ES-I3 (cell line): ENCODE data around the gene BMP4.
"Not testable (repeated sequence)": the region's sequence is repeated elsewhere in the genome, so short reads cannot be mapped to it uniquely, and the experiment has no call there.

Experiments used
- H3K36me3 ChIP-seq: 2 replicates; pipeline ENCODE4 v1.6.1; 2013; ENCODE audit warnings: mild to moderate bottlenecking, low read length, control low read depth, moderate library complexity; ENCODE audit not compliant: insufficient read depth
- H3K4me1 ChIP-seq: 2 replicates; pipeline ENCODE4 v1.6.1; 2013; ENCODE audit warnings: mild to moderate bottlenecking, control low read depth, low read length; ENCODE audit not compliant: insufficient read depth
- H3K9ac ChIP-seq: 2 replicates; pipeline ENCODE4 v1.6.1; 2013; ENCODE audit warnings: low read depth, mild to moderate bottlenecking, low read length, moderate library complexity
- H3K9me3 ChIP-seq: 2 replicates; pipeline ENCODE4 v1.6.1; 2013; ENCODE audit warnings: mild to moderate bottlenecking, low read length, moderate library complexity; ENCODE audit not compliant: control insufficient read depth, insufficient read depth

Gene BMP4

DNA sequence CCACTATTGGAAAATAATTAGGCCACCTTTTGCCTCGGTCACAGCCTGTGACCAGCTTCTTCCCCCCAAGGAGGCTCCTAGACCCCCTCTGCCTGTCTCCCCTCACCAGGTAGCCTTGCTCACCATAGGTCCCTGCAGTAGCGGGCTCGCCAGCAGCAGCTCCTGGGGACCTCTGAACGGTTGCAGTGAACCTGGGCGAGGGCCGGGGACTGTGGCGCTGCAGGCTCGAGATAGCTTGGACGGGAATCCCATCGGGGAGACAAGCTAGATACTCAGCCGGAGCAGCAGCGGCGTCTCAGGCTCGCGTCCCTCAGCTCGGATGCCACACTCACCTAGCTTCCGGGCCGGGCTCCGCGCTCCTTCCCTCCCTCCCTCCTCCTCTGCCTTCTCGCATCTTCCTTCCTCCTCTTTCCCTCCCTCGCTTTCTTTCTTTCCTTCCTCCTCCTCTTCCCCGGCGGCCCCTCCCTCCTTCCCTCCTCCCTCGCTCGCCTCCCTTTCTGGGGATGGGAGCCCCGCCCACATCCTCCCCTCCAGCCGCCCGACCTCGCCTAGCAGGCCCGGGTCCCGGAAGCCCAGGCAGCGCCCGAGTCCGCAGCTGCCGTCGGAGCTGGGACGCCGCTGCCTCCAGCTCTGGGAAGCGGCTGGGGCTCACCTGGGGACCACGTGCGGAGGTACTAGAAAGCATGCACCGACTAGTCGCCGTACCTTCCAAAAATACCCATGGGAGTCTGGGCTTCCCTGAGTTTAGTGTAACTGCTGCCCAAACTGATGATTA is at the start of gene BMP4:
BMP4 (minus strand) TSS at position 399 of the 775 bp plus-strand sequence. CDS start 4,603 bp downstream, outside the sequence.
- no peaks in the 10 kb centered on the region for H3K9me3 ChIP-seq
- H3K4me1 ChIP-seq = 0 out of 2 replicates have a peak, but pooled peaks cover 4% of the 10 kb centered on the region
- no peaks in the 10 kb centered on the region for H3K36me3 ChIP-seq
- peak within 1 kb of the TSS; percentile 58 for H3K9ac ChIP-seq

DNA sequence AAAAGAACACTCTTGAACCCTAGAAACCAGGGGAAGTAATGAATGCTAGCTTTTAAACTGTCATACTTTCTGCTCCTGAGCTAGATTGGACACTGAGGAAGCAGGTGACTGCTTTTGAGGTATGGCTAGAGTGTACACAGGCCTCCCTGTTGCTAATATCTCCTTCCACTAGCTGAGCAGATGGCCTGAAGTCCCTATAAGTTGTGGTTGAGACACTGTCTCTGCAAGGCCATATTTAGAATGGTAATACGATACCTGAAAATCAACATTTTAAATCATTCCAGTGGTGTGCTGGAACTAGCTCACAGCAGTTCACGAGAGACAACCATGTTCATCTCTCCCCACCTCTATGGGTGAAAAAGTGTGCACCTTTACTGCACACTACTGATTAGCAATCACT is 46.4 kb upstream of the BMP4 start:
- Histone ChIP-seq H3K9me3 (no peaks in the 10 kb centered on the region), H3K4me1 (0 out of 2 replicates have a peak, but pooled peaks cover 5% of the 10 kb centered on the region), H3K9ac (no peak overlapping the region), H3K36me3 (no peaks in the 10 kb centered on the region)

DNA sequence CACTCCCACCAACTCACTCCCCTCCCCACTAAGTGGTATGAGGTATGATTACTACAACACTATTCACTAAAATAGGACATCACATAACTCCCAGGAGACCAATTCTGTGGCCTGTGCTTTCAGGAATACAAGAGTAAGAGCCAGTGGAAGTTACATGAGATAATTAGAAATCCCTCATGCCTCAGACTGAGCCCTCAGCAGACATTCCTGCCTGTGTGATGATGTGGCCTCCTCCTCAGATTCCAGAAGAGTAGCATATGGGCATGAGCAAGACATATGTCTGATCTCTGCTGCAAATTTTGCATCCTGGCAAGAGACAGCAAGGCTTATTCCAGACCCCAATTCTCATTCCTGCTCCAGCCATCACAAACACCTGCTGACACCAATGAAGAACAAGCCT is 46.0 kb upstream of the BMP4 start:
- 0 out of 2 replicates have a peak, but pooled peaks cover under 1% of the 10 kb centered on the region for H3K4me1 ChIP-seq
- no peak overlapping the region for H3K9ac ChIP-seq
- no peaks in the 10 kb centered on the region for H3K36me3 ChIP-seq
- no peaks in the 10 kb centered on the region for H3K9me3 ChIP-seq

DNA sequence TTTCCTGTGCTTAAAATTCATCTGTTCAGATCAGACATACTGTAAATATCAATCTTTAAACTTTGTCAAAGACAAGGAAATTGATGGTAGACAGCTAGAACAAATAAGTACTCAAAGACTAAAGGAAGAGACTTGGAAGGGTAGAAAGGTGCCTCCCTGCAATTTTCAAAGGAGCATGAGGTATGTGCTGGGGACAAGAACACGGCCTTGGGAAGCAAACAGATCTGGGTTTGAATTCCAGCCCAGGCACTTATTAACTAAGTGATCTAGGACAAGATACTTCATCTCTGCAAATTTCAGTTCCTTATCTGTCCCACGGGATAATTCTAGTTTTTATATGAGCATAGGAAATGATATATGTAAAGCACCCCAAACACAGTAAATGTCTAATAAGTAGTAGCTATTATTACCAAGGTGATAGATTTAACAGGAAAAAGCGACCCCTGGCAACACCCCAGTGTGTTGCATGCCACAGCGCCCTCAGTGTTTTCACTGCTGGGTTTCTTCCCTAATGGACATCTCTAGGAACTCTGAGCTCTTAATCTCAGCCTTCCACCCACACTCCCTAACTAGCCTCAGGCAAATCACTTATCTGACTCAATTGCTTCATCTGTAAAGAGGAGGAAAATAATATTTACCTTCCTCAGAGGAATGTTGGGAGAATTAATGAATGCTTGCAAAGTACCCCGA is 44.7 kb upstream of the BMP4 start:
- Histone ChIP-seq H3K4me1 (no peaks in the 10 kb centered on the region), H3K9ac (no peak overlapping the region), H3K9me3 (no peaks in the 10 kb centered on the region), H3K36me3 (no peaks in the 10 kb centered on the region)

DNA sequence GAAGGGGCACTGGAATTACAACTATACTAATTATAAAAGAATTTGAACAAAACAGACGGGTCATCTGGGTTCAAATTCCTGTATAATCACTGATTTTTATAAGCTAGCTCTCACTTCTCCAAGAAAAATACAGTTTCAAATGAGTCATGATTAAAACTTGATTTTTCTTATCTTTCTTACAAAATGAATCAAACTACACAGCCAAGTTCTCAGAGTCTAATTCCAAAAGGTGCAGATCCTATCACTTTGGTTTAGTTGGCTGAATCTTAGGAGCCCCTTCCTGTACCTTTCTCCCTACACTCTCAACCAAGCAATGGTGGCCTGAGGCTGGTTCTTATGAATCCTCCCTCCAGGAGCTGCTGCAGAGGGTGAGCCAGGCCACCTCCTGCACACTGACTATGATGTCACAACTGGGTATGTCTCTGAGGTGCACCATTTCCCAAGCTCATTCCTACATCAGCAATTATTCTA is 43.8 kb upstream of the BMP4 start:
- H3K36me3 ChIP-seq = no peaks in the 10 kb centered on the region
- no peaks in the 10 kb centered on the region for H3K4me1 ChIP-seq
- no peaks in the 10 kb centered on the region for H3K9me3 ChIP-seq

DNA sequence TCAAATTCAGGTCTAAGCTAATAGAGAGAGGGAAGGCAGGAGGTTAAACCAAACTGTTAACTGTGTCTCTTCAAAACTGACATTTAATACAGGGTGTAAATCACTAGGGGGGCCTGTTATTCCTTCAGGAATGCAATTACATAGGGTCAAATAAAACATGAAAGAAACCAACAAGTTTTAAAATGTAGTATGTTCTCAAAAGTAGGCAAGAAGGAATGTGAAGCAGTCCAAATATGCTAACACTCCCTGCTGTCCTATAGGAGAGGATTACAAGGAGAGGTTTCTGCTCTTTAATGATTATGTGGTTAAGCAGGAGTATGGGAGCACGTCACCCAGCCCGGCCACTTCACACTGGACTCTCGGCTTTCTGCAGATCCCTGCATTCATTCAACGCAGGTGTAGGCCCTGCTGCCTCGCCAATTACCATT is 42.5 kb upstream of the BMP4 start:
- Histone ChIP-seq H3K9me3 (no peaks in the 10 kb centered on the region), H3K4me1 (0 out of 2 replicates have a peak, but pooled peaks cover 3% of the 10 kb centered on the region), H3K36me3 (no peaks in the 10 kb centered on the region), H3K9ac (no peak overlapping the region)

More for the DNA sequence above, 43.8 kb upstream of the BMP4 start:
- H3K9ac ChIP-seq = no peak overlapping the region

DNA sequence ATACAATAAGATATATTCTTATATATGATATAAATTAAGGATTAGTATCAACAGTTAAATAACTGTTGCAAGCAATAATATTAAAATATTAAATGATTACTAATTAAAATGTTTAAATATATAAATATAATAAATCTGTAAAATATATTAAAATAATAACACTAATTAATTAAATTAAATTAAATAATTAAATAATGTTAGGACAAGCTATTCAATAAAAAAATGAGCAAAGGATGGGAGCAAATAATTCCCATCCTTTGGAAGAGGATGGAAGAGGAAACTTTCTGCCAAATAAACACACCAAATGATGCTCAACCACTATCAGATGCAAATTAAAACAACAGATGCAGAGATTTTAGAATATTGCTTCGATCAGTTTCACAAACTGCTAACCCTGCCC is 39.4 kb upstream of the BMP4 start:
- 0 out of 2 replicates have a peak, but pooled peaks cover 6% of the 10 kb centered on the region for H3K4me1 ChIP-seq
- no peak overlapping the region for H3K9ac ChIP-seq
- H3K9me3 ChIP-seq = no peaks in the 10 kb centered on the region
- no peaks in the 10 kb centered on the region for H3K36me3 ChIP-seq

DNA sequence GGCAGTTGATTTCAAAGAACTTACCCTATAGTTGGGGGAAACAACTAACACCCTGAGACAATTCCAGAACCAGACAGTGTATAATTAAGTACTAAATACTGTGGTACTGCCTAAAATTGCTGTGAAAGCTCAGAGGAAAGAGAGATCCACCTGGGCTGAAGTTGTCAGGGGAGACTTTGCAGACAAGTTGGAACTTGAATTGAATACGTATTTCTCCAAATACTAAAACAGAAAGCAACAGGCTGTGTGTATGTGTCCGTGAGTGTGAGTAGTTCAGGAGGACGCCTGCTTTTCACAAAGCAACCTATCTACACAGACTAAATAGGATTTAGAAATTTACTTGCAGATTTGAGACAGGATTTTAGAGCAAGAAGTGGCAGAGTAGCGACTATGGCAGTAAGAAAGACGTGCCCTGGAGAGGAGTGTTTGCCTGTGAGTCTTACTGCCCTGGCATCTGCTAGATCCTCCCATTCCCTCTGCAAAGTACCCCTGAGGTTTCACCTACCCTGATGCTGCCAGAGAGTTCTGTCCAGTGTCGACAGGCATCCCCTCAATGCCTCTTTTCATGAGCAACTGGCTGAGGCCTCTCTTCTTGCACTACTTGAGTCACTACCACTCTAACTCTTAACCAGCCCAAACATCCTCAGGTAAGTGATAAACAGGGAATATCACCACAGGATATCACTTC is 37.4 kb upstream of the BMP4 start:
- Histone ChIP-seq H3K9me3 (no peaks in the 10 kb centered on the region), H3K36me3 (no peaks in the 10 kb centered on the region), H3K9ac (no peak overlapping the region), H3K4me1 (0 out of 2 replicates have a peak, but pooled peaks cover 6% of the 10 kb centered on the region)

DNA sequence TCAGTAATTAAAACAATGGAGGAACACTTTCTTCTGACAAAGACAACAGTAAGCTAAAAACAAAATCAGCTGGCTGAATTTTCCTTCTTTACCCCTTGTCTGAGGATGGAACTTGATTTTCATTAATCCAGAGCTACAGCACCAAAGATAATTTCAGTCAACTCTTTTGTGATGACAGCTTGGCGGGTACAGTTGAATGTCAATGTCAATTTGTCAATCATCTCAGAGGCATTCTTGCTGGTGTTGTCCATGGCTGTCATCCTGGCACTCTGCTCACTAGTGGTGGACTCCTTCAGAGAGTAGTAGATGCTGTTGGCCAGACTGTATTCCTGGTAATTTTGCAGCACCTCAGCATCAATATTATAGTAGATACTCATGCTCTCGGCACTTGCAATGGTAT is 34.4 kb upstream of the BMP4 start:
- no peak overlapping the region for H3K9ac ChIP-seq
- H3K4me1 ChIP-seq = 0 out of 2 replicates have a peak, but pooled peaks cover 6% of the 10 kb centered on the region
- H3K36me3 ChIP-seq = no peaks in the 10 kb centered on the region
- H3K9me3 ChIP-seq = 0 out of 2 replicates have a peak, but pooled peaks cover 2% of the 10 kb centered on the region

DNA sequence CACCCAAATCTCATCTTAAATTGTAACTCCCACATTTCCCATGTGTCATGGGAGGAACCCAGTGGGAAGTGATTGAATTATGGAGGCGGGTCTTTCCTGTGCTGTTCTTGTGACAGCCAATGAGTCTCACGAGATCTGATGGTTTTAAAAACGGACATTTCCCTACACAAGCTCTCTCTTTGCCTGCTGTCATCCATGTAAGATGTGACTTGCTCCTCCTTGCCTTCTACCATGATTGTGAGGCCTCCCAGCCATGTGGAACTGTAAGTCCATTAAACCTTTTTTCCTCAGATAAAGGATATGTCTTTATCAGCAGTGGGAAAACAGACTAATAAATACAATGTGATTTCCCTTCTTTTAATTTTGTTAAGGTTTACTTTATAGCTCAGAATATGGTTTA is 30.1 kb upstream of the BMP4 start:
- not testable (repeated sequence) for H3K9ac ChIP-seq, H3K4me1 ChIP-seq, H3K36me3 ChIP-seq
- peaks cover 17% of the 10 kb centered on the region for H3K9me3 ChIP-seq

DNA sequence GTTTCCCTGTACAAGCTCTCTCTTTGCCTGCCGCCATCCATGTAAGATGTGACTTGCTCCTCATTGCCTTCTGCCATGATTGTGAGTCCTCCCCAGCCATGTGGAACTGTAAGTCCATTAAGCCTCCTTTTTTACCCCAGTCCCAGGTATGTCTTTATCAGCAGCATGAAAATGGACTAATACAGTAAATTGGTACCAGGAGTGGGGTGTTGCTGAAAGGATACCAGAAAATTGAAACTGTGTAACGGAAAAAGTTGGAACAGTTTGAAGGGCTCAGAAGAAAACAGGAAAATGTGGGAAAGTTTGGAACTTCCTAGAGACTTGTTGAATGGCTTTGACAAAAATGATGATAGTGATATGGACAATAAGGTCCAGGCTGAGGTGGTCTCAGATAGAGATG is 28.3 kb upstream of the BMP4 start:
- Histone ChIP-seq H3K9me3 (peaks cover 17% of the 10 kb centered on the region), H3K4me1 (peaks cover 18% of the 10 kb centered on the region)

DNA sequence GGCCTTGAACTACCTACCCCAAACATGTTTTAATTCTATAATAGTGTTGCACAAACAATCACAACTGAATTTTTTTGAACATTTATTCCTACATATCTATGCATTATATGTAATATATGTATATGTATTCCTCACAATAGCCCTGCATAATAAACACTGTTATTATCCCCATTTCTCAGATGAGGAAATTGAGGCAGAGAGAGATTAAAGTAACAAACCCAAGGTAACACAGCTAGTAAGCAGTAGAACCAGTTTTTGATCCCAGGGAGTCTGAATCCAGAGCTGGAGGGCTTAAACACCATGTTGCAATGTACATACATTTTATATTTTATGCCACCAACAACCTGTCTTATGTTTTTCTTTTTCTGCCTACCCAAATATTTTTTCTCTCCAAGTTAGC is 26.5 kb upstream of the BMP4 start:
- no peaks in the 10 kb centered on the region for H3K36me3 ChIP-seq
- peaks cover 37% of the 10 kb centered on the region for H3K4me1 ChIP-seq
- no peak overlapping the region for H3K9ac ChIP-seq
- peaks cover 17% of the 10 kb centered on the region for H3K9me3 ChIP-seq

More for the DNA sequence above, 28.3 kb upstream of the BMP4 start:
- not testable (repeated sequence) for H3K9ac ChIP-seq, H3K36me3 ChIP-seq

DNA sequence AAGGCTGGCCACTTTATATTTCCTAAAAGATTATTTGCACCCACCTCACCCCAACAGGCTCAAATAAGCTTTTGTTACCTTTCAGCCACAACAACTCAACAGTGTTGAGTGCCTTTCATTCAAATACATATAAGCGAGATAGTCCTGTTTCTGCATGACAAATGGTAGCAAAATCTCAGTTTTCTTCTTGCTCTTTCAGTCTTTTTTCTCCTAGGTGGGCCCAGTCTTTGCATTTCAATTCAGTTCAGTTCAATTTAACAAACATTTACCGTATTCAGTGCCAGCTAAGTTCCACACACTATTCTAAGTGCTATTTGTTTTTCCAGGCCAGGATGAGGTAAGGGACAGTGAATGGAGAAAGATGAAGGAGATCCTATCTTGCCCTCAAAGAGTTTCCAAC is 25.9 kb upstream of the BMP4 start:
- Histone ChIP-seq H3K9me3 (peaks cover 17% of the 10 kb centered on the region), H3K4me1 (peaks cover 42% of the 10 kb centered on the region), H3K36me3 (no peaks in the 10 kb centered on the region), H3K9ac (no peak overlapping the region)
